Neural cell (in vitro differentiated cells): ENCODE data around the gene EHD4. TPM values are rescaled to one million over a fixed set of nuclear protein-coding genes. Genes with fewer than 3 reads are reported as not detected.

Experiments used
- H2AFZ ChIP-seq: fragments of 200-600, 300-800 bp; sonication (generic), shearing (Covaris generic); 2 replicates; pipeline ENCODE4 v1.6.0; 2014; ENCODE audit warnings: low read depth, mild to moderate bottlenecking, antibody characterized with exemption, low read length, moderate library complexity
- H3F3A ChIP-seq: fragments of 200-600 bp; shearing (Covaris generic); 2 replicates; pipeline ENCODE4 v1.6.1; 2016; ENCODE audit warnings: mild to moderate bottlenecking, moderate library complexity, mixed read lengths, antibody characterized with exemption, low read length; ENCODE audit not compliant: insufficient read depth, poor library complexity, severe bottlenecking
- H3K27ac ChIP-seq: fragments of 200-600, 300-800 bp; sonication (generic), shearing (Covaris generic); 2 replicates; pipeline ENCODE4 v1.5.1; 2014; ENCODE audit warnings: mild to moderate bottlenecking, low read length, moderate library complexity
- H3K27me3 ChIP-seq: fragments of 300-800, 200-600 bp; sonication (generic), shearing (Covaris generic); 2 replicates; pipeline ENCODE4 v1.6.0; 2014; ENCODE audit warnings: mild to moderate bottlenecking, low read depth, low read length, moderate library complexity; ENCODE audit not compliant: insufficient read depth
- H3K36me3 ChIP-seq: fragments of 300-800, 200-600 bp; sonication (generic), shearing (Covaris generic); 2 replicates; pipeline ENCODE4 v1.5.1; 2014; ENCODE audit warnings: mild to moderate bottlenecking, antibody characterized with exemption, low read length, moderate library complexity; ENCODE audit not compliant: insufficient read depth
- H3K4me2 ChIP-seq: fragments of 300-800, 200-600 bp; sonication (generic), shearing (Covaris generic); 2 replicates; pipeline ENCODE4 v1.6.0; 2014; ENCODE audit warnings: mild to moderate bottlenecking, low read length
- H3K4me3 ChIP-seq: fragments of 300-800, 200-600 bp; sonication (generic), shearing (Covaris generic); 2 replicates; pipeline ENCODE4 v1.5.1; 2014; ENCODE audit warnings: mild to moderate bottlenecking, low read length, moderate library complexity
- H3K79me2 ChIP-seq: fragments of 200-600 bp; shearing (Covaris generic); replicated peaks from 2 replicates; pipeline ENCODE4 v1.6.0; 2014; ENCODE audit warnings: mild to moderate bottlenecking, low read length, moderate library complexity; ENCODE audit not compliant: insufficient read depth
- H3K9ac ChIP-seq: fragments of 300-800, 200-600 bp; sonication (generic), shearing (Covaris generic); 2 replicates; pipeline ENCODE4 v1.6.1; 2016; ENCODE audit warnings: mild to moderate bottlenecking, low read length, mixed read lengths
- H3K9me2 ChIP-seq: fragments of 200-600 bp; shearing (Covaris generic); 2 replicates; pipeline ENCODE4 v1.6.1; 2016; ENCODE audit warnings: mild to moderate bottlenecking, low read length, mixed read lengths; ENCODE audit not compliant: insufficient read depth
- H3K9me3 ChIP-seq: fragments of 200-600, 300-800 bp; sonication (generic), shearing (Covaris generic); 2 replicates; pipeline ENCODE4 v1.6.1; 2016; ENCODE audit warnings: mild to moderate bottlenecking, mixed run types, low read length, moderate library complexity, mixed read lengths
- H4K20me1 ChIP-seq: fragments of 200-600 bp; shearing (Covaris generic); 2 replicates; pipeline ENCODE4 v1.6.1; 2016; ENCODE audit warnings: mild to moderate bottlenecking, mixed run types; ENCODE audit not compliant: insufficient read depth
- CTCF ChIP-seq: fragments of 450-650 bp; IDR thresholded peaks from 2 replicates; pipeline ENCODE4 v1.5.1; 2014; ENCODE audit warnings: antibody characterized with exemption, mild to moderate bottlenecking, moderate library complexity; ENCODE audit not compliant: poor library complexity, severe bottlenecking
- EP300 ChIP-seq: fragments of 450-650 bp; conservative IDR thresholded peaks from 2 replicates; pipeline ENCODE4 v1.6.1; 2014; ENCODE audit warnings: antibody characterized with exemption, mild to moderate bottlenecking, moderate library complexity; ENCODE audit not compliant: poor library complexity, severe bottlenecking
- EZH2 ChIP-seq: fragments of 200-600, 300-800 bp; shearing (Covaris generic), sonication (generic); IDR thresholded peaks from 2 replicates; pipeline ENCODE4 v1.6.1; 2014; ENCODE audit warnings: antibody characterized with exemption, low read length, borderline replicate concordance, mild to moderate bottlenecking; ENCODE audit not compliant: insufficient read depth, poor library complexity, severe bottlenecking
- MXI1 ChIP-seq: fragments of 450-650 bp; conservative IDR thresholded peaks from 2 replicates; pipeline ENCODE4 v1.6.1; 2014; ENCODE audit warnings: antibody characterized with exemption, mild to moderate bottlenecking; ENCODE audit not compliant: poor library complexity, severe bottlenecking
- POLR2AphosphoS5 ChIP-seq: IDR thresholded peaks from 2 replicates; pipeline ENCODE4 v1.6.1; 2012
- RAD21 ChIP-seq: fragments of 450-650 bp; conservative IDR thresholded peaks from 2 replicates; pipeline ENCODE4 v1.6.1; 2014; ENCODE audit warnings: antibody characterized with exemption, mild to moderate bottlenecking, moderate library complexity
- REST ChIP-seq: IDR thresholded peaks from 2 replicates; pipeline ENCODE4 v1.6.1; 2012; ENCODE audit warnings: borderline replicate concordance
- SMC3 ChIP-seq: fragments of 450-650 bp; conservative IDR thresholded peaks from 2 replicates; pipeline ENCODE4 v1.6.1; 2014; ENCODE audit warnings: antibody characterized with exemption, mild to moderate bottlenecking, moderate library complexity; ENCODE audit not compliant: poor library complexity
- TAF1 ChIP-seq: IDR thresholded peaks from 2 replicates; pipeline ENCODE4 v1.6.1; 2012; ENCODE audit warnings: low read depth
- polyA plus RNA-seq: library from polyadenylated mRNA; depleted of rRNA; stranded (reverse); fragments of >200 nt; gene quantifications from 2 replicates; pipeline ENCODE4 v1.2.3, GENCODE V29; 2014

EHD4 gene
- polyA plus RNA-seq, 1 donor from 2014 or later, result 0.09 TPM

GRCh38 chr15:41922353-41922752, 50.0 kb downstream of the EHD4 start:
- TF ChIP-seq SMC3, result no peak
- H3K79me2 ChIP-seq, result no peaks in the 10 kb centered on the region
- H3K36me3 ChIP-seq, result no peaks in the 10 kb centered on the region

GRCh38 chr15:41921639-41922038, 50.7 kb downstream of the EHD4 start:
- no peaks in the 10 kb centered on the region for H3K9me3 ChIP-seq
- H3K79me2 ChIP-seq, result no peaks in the 10 kb centered on the region
- no peak overlapping the region for H2AFZ ChIP-seq
- H3K27ac ChIP-seq, result no peak overlapping the region
- no peaks in the 10 kb centered on the region for H3K36me3 ChIP-seq
- H3F3A ChIP-seq, result no peaks in the 10 kb centered on the region
- H3K9me2 ChIP-seq, result no peaks in the 10 kb centered on the region
- H3K9ac ChIP-seq, result no peak overlapping the region
- no peaks in the 10 kb centered on the region for H4K20me1 ChIP-seq
- no peak overlapping the region for H3K4me3 ChIP-seq
- TF ChIP-seq CTCF, result no peak
- no peak for TF ChIP-seq MXI1
- TF ChIP-seq EP300, result no peak
- no peak for TF ChIP-seq RAD21
- H3K4me2 ChIP-seq, result no peak overlapping the region
- no peaks in the 10 kb centered on the region for H3K27me3 ChIP-seq

More at GRCh38 chr15:41922353-41922752, 50.0 kb downstream of the EHD4 start:
- Histone ChIP-seq H3F3A (no peaks in the 10 kb centered on the region), H3K9ac (no peak overlapping the region), H3K27ac (no peak overlapping the region), H3K4me3 (no peak overlapping the region), H3K9me3 (no peaks in the 10 kb centered on the region), H4K20me1 (no peaks in the 10 kb centered on the region), H3K9me2 (no peaks in the 10 kb centered on the region), H2AFZ (no peak overlapping the region), H3K4me2 (no peak overlapping the region), H3K27me3 (no peaks in the 10 kb centered on the region)

- no peak overlapping the region for H3K9ac ChIP-seq
- no peaks in the 10 kb centered on the region for H4K20me1 ChIP-seq
- TF ChIP-seq POLR2AphosphoS5 (no peak), EZH2 (no peak), SMC3 (no peak), CTCF (no peak), MXI1 (no peak), REST (no peak), EP300 (no peak), RAD21 (no peak), TAF1 (no peak)
- no peaks in the 10 kb centered on the region for H3F3A ChIP-seq
- H3K9me3 ChIP-seq, result no peaks in the 10 kb centered on the region
- no peaks in the 10 kb centered on the region for H3K36me3 ChIP-seq
- H3K27me3 ChIP-seq, result no peaks in the 10 kb centered on the region
- no peak overlapping the region for H3K4me2 ChIP-seq
- H3K9me2 ChIP-seq, result no peaks in the 10 kb centered on the region
- no peak overlapping the region for H2AFZ ChIP-seq
- no peaks in the 10 kb centered on the region for H3K79me2 ChIP-seq
- no peak overlapping the region for H3K27ac ChIP-seq
- H3K4me3 ChIP-seq, result no peak overlapping the region
Observed at GRCh38 chr15:41921167-41921566, 51.2 kb downstream of the EHD4 start.
